WTC11 (cell line): Measurements from ENCODE around the gene TFAP2E. TPM values are rescaled to one million over a fixed set of nuclear protein-coding genes. Genes with fewer than 3 reads are reported as not detected.

Experiments
- ATAC-seq: fragments of 200-7000 bp; cut with Tn5 transposase; 2 replicates; pipeline ENCODE4 v1.10.0; 2021; ENCODE audit warnings: mild to moderate bottlenecking, moderate library complexity
- CTCF ChIA-PET: fragments of 300-600 bp; sonication (Branson Sonifier 250); formaldehyde crosslinking; loops from one replicate; lab custom pipeline; 2021; ENCODE audit warnings: antibody characterized with exemption; lab: Charles Lee
- POLR2A ChIA-PET: fragments of 350-600 bp; sonication (Branson Sonifier 250); formaldehyde crosslinking; loops from one replicate; lab custom pipeline; 2021; ENCODE audit warnings: antibody characterized with exemption; lab: Charles Lee
- DNase-seq: peaks from one replicate; pipeline ENCODE4 v3.0.0; 2021; ENCODE audit warnings: low spot score
- H3K27ac Mint-ChIP-seq: 2 replicates; pipeline ENCODE4 v1.8.0; 2021; ENCODE audit warnings: mixed read lengths
- H3K27me3 Mint-ChIP-seq: 2 replicates; pipeline ENCODE4 v1.8.0; 2021; ENCODE audit warnings: low read depth, mild to moderate bottlenecking, moderate library complexity, mixed read lengths
- H3K36me3 Mint-ChIP-seq: 2 replicates; pipeline ENCODE4 v1.8.0; 2021; ENCODE audit warnings: mixed read lengths
- H3K4me1 Mint-ChIP-seq: 2 replicates; pipeline ENCODE4 v1.8.0; 2022; ENCODE audit warnings: mixed read lengths
- H3K4me3 Mint-ChIP-seq: 2 replicates; pipeline ENCODE4 v1.8.0; 2021; ENCODE audit warnings: mild to moderate bottlenecking, moderate library complexity, mixed read lengths
- H3K9me3 Mint-ChIP-seq: 2 replicates; pipeline ENCODE4 v1.8.0; 2021; ENCODE audit warnings: mixed read lengths
- FOXJ3 ChIP-seq: sonication (generic); formaldehyde crosslinking; IDR thresholded peaks from 2 replicates; pipeline ENCODE4 v1.9.0; 2021; ENCODE audit warnings: missing genetic modification reagents, mild to moderate bottlenecking, borderline replicate concordance
- GABPB1 ChIP-seq: sonication (generic); formaldehyde crosslinking; IDR thresholded peaks from 2 replicates; pipeline ENCODE4 v1.8.1; 2023; ENCODE audit warnings: mild to moderate bottlenecking, missing genetic modification reagents
- GRHL2 ChIP-seq: fragments of 250-450 bp; sonication (Bioruptor Pico); IDR thresholded peaks from 2 replicates; pipeline ENCODE4 v1.8.0; 2022; ENCODE audit warnings: mild to moderate bottlenecking, moderate library complexity; ENCODE audit not compliant: insufficient replicate concordance, severe bottlenecking
- HMGA2 ChIP-seq: fragments of 250-450 bp; sonication (Bioruptor Pico); IDR thresholded peaks from 2 replicates; pipeline ENCODE4 v1.4.0; 2021; ENCODE audit warnings: mild to moderate bottlenecking, moderate library complexity
- IRF2 ChIP-seq: sonication (generic); formaldehyde crosslinking; IDR thresholded peaks from 2 replicates; pipeline ENCODE4 v1.8.0; 2022; ENCODE audit warnings: low read depth, missing genetic modification reagents, borderline replicate concordance
- JUN ChIP-seq: sonication (generic); formaldehyde crosslinking; IDR thresholded peaks from 2 replicates; pipeline ENCODE4 v1.8.0; 2023; ENCODE audit warnings: mild to moderate bottlenecking, missing genetic modification reagents
- MXD4 ChIP-seq: fragments of 250-450 bp; sonication (Bioruptor Pico); IDR thresholded peaks from 2 replicates; pipeline ENCODE4 v1.8.0; 2021; ENCODE audit warnings: mild to moderate bottlenecking, moderate library complexity, borderline replicate concordance
- OVOL2 ChIP-seq: fragments of 250-450 bp; sonication (Bioruptor Pico); IDR thresholded peaks from 2 replicates; pipeline ENCODE4 v1.9.0; 2021; ENCODE audit warnings: mild to moderate bottlenecking, borderline replicate concordance
- PRRX2 ChIP-seq: fragments of 250-450 bp; sonication (Bioruptor Pico); IDR thresholded peaks from 2 replicates; pipeline ENCODE4 v1.8.0; 2021; ENCODE audit warnings: mild to moderate bottlenecking
- SMAD3 ChIP-seq: sonication (generic); formaldehyde crosslinking; IDR thresholded peaks from 2 replicates; pipeline ENCODE4 v1.8.0; 2022; ENCODE audit warnings: missing genetic modification reagents, mild to moderate bottlenecking, borderline replicate concordance
- ZBTB21 ChIP-seq: sonication (generic); formaldehyde crosslinking; IDR thresholded peaks from 2 replicates; pipeline ENCODE4 v1.8.1; 2023; ENCODE audit warnings: mild to moderate bottlenecking, missing genetic modification reagents, borderline replicate concordance
- ZNF138 ChIP-seq: sonication (generic); formaldehyde crosslinking; conservative IDR thresholded peaks from 2 replicates; pipeline ENCODE4 v1.8.1; 2022; ENCODE audit warnings: mild to moderate bottlenecking, moderate library complexity, missing genetic modification reagents
- ZNF263 ChIP-seq: sonication (generic); formaldehyde crosslinking; IDR thresholded peaks from 2 replicates; pipeline ENCODE4 v1.8.1; 2022; ENCODE audit warnings: low read depth, mild to moderate bottlenecking, moderate library complexity, missing genetic modification reagents
- total RNA-seq: library from RNA; stranded (reverse); gene quantifications from 3 replicates; pipeline ENCODE4 v1.2.3, GENCODE V29; 2021
- TF ChIP-seq, protein P1 (sequence below): sonication (generic); formaldehyde crosslinking; IDR thresholded peaks from 2 replicates; pipeline ENCODE4 v1.8.0; 2023; ENCODE audit warnings: missing genetic modification reagents, mild to moderate bottlenecking, borderline replicate concordance
- TF ChIP-seq, protein P2 (sequence below): fragments of 250-450 bp; sonication (Bioruptor Pico); IDR thresholded peaks from 2 replicates; pipeline ENCODE4 v2.1.2; 2022; ENCODE audit warnings: mild to moderate bottlenecking, moderate library complexity
- TF ChIP-seq, protein P3 (sequence below): sonication (generic); formaldehyde crosslinking; IDR thresholded peaks from 2 replicates; pipeline ENCODE4 v1.8.1; 2023; ENCODE audit warnings: mild to moderate bottlenecking, missing genetic modification reagents, moderate library complexity
- TF ChIP-seq, protein P4 (sequence below): sonication (generic); formaldehyde crosslinking; IDR thresholded peaks from 2 replicates; pipeline ENCODE4 v1.8.1; 2022; ENCODE audit warnings: low read depth, missing genetic modification reagents, borderline replicate concordance
- TF ChIP-seq, protein P5 (sequence below): sonication (generic); formaldehyde crosslinking; conservative IDR thresholded peaks from 2 replicates; pipeline ENCODE4 v1.8.1; 2023; ENCODE audit warnings: mild to moderate bottlenecking, low read depth, missing genetic modification reagents, moderate library complexity
- TF ChIP-seq, protein P6 (sequence below): fragments of 250-450 bp; sonication (Bioruptor Pico); IDR thresholded peaks from 2 replicates; pipeline ENCODE4 v1.9.0; 2021; ENCODE audit warnings: mild to moderate bottlenecking

Gene TFAP2E
- total RNA-seq, 1 experiment from 2014 or later, result 1.7 TPM

DNA sequence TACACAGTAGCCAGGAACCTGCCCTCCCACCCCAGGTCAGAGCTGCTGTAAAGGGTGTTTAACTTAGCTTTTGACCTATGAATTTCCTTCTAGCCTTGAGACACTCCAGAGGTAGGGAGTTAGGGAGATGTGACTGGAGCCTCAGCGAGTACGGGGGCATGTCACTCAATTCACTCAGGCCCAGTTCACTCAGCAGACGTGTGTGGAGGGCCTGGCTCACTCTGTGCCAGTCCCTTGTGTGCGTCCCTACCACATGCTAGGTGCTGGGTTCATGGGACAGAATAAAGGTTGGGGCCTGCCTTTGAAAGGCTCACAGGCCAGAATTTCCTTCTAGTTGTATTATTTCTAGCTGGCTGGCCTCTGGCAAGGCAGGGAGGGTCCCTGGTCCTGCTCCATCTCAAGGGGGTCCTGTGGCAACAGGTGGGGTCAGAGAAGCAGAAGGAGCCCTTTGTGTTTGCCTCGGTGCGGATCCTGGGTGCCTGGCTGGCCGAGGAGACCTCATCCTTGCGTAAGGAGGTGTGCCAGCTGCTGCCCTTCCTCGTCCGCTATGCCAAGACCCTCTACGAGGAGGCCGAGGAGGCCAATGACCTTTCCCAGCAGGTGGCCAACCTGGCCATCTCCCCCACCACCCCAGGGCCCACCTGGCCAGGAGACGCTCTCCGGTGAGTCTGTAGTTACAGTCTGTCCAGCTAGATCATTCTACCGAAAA lies 11.0 kb upstream of the TFAP2E start:
- Mint-ChIP-seq H3K9me3 (no peaks in the 10 kb centered on the region), H3K27me3 (no peaks in the 10 kb centered on the region), H3K36me3 (peaks cover 30% of the 10 kb centered on the region), H3K4me1 (peaks cover 5% of the 10 kb centered on the region), H3K27ac (no peak overlapping the region), H3K4me3 (no peak overlapping the region)
- ATAC-seq (no peak), DNase-seq (no peak)
- TF ChIP-seq, protein P1, sequence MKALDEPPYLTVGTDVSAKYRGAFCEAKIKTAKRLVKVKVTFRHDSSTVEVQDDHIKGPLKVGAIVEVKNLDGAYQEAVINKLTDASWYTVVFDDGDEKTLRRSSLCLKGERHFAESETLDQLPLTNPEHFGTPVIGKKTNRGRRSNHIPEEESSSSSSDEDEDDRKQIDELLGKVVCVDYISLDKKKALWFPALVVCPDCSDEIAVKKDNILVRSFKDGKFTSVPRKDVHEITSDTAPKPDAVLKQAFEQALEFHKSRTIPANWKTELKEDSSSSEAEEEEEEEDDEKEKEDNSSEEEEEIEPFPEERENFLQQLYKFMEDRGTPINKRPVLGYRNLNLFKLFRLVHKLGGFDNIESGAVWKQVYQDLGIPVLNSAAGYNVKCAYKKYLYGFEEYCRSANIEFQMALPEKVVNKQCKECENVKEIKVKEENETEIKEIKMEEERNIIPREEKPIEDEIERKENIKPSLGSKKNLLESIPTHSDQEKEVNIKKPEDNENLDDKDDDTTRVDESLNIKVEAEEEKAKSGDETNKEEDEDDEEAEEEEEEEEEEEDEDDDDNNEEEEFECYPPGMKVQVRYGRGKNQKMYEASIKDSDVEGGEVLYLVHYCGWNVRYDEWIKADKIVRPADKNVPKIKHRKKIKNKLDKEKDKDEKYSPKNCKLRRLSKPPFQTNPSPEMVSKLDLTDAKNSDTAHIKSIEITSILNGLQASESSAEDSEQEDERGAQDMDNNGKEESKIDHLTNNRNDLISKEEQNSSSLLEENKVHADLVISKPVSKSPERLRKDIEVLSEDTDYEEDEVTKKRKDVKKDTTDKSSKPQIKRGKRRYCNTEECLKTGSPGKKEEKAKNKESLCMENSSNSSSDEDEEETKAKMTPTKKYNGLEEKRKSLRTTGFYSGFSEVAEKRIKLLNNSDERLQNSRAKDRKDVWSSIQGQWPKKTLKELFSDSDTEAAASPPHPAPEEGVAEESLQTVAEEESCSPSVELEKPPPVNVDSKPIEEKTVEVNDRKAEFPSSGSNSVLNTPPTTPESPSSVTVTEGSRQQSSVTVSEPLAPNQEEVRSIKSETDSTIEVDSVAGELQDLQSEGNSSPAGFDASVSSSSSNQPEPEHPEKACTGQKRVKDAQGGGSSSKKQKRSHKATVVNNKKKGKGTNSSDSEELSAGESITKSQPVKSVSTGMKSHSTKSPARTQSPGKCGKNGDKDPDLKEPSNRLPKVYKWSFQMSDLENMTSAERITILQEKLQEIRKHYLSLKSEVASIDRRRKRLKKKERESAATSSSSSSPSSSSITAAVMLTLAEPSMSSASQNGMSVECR, result no peak
- TF ChIP-seq OVOL2 (CRISPR knock-in tag), result no peak
- TF ChIP-seq HMGA2 (CRISPR knock-in tag), result no peak
- TF ChIP-seq FOXJ3, result no peak
- TF ChIP-seq IRF2 (CRISPR knock-in tag), result no peak
- no peak for TF ChIP-seq ZNF263 (CRISPR knock-in tag)
- ChIA-PET CTCF (interaction anchor here (1.2 kb wide), 1 partner anchor 111 kb away, joined by 5 read pairs; no protein-coding TSS in a partner anchor), POLR2A (no interaction called here)

DNA sequence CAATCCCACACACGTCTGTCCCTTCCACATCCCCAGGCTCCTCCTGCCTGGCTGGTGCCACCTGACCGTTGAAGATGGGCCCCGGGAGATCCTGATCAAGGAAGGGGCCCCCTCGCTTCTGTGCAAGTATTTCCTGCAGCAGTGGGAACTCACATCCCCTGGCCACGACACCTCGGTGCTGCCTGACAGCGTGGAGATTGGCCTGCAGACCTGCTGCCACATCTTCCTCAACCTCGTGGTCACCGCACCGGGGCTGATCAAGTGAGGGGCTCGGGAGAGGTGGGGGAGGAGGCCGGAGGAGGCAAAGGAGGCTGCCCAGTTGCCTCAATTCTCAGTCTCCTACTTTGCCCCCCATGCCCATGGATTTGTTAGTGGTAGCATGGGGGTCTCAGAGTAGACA lies 9.9 kb upstream of the TFAP2E start:
- H3K9me3 Mint-ChIP-seq, result no peaks in the 10 kb centered on the region
- peaks cover 9% of the 10 kb centered on the region for H3K4me1 Mint-ChIP-seq
- H3K36me3 Mint-ChIP-seq, result peaks cover 30% of the 10 kb centered on the region
- ATAC-seq, result no peak
- H3K4me3 Mint-ChIP-seq, result no peak overlapping the region
- ChIA-PET CTCF (no interaction called here), POLR2A (no interaction called here)
- H3K27ac Mint-ChIP-seq, result no peak overlapping the region
- H3K27me3 Mint-ChIP-seq, result no peaks in the 10 kb centered on the region; the same call in 1 of the 2 replicates
- no peak for DNase-seq
- TF ChIP-seq GRHL2 (CRISPR knock-in tag) (no peak), JUN (CRISPR knock-in tag) (no peak), MXD4 (CRISPR knock-in tag) (no peak), GABPB1 (CRISPR knock-in tag) (no peak), PRRX2 (no peak), ZBTB21 (CRISPR knock-in tag) (no peak), SMAD3 (CRISPR knock-in tag) (no peak), ZNF138 (no peak)
- TF ChIP-seq, protein P2, sequence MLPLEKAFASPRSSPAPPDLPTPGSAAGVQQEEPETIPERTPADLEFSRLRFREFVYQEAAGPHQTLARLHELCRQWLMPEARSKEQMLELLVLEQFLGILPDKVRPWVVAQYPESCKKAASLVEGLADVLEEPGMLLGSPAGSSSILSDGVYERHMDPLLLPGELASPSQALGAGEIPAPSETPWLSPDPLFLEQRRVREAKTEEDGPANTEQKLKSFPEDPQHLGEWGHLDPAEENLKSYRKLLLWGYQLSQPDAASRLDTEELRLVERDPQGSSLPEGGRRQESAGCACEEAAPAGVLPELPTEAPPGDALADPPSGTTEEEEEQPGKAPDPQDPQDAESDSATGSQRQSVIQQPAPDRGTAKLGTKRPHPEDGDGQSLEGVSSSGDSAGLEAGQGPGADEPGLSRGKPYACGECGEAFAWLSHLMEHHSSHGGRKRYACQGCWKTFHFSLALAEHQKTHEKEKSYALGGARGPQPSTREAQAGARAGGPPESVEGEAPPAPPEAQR (CRISPR knock-in tag), result no peak
- TF ChIP-seq, protein P3, sequence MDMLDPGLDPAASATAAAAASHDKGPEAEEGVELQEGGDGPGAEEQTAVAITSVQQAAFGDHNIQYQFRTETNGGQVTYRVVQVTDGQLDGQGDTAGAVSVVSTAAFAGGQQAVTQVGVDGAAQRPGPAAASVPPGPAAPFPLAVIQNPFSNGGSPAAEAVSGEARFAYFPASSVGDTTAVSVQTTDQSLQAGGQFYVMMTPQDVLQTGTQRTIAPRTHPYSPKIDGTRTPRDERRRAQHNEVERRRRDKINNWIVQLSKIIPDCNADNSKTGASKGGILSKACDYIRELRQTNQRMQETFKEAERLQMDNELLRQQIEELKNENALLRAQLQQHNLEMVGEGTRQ (CRISPR knock-in tag), result no peak
- TF ChIP-seq, protein P4, sequence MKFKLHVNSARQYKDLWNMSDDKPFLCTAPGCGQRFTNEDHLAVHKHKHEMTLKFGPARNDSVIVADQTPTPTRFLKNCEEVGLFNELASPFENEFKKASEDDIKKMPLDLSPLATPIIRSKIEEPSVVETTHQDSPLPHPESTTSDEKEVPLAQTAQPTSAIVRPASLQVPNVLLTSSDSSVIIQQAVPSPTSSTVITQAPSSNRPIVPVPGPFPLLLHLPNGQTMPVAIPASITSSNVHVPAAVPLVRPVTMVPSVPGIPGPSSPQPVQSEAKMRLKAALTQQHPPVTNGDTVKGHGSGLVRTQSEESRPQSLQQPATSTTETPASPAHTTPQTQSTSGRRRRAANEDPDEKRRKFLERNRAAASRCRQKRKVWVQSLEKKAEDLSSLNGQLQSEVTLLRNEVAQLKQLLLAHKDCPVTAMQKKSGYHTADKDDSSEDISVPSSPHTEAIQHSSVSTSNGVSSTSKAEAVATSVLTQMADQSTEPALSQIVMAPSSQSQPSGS, result no peak
- TF ChIP-seq, protein P5, sequence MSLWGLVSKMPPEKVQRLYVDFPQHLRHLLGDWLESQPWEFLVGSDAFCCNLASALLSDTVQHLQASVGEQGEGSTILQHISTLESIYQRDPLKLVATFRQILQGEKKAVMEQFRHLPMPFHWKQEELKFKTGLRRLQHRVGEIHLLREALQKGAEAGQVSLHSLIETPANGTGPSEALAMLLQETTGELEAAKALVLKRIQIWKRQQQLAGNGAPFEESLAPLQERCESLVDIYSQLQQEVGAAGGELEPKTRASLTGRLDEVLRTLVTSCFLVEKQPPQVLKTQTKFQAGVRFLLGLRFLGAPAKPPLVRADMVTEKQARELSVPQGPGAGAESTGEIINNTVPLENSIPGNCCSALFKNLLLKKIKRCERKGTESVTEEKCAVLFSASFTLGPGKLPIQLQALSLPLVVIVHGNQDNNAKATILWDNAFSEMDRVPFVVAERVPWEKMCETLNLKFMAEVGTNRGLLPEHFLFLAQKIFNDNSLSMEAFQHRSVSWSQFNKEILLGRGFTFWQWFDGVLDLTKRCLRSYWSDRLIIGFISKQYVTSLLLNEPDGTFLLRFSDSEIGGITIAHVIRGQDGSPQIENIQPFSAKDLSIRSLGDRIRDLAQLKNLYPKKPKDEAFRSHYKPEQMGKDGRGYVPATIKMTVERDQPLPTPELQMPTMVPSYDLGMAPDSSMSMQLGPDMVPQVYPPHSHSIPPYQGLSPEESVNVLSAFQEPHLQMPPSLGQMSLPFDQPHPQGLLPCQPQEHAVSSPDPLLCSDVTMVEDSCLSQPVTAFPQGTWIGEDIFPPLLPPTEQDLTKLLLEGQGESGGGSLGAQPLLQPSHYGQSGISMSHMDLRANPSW (CRISPR knock-in tag), result no peak
- TF ChIP-seq, protein P6, sequence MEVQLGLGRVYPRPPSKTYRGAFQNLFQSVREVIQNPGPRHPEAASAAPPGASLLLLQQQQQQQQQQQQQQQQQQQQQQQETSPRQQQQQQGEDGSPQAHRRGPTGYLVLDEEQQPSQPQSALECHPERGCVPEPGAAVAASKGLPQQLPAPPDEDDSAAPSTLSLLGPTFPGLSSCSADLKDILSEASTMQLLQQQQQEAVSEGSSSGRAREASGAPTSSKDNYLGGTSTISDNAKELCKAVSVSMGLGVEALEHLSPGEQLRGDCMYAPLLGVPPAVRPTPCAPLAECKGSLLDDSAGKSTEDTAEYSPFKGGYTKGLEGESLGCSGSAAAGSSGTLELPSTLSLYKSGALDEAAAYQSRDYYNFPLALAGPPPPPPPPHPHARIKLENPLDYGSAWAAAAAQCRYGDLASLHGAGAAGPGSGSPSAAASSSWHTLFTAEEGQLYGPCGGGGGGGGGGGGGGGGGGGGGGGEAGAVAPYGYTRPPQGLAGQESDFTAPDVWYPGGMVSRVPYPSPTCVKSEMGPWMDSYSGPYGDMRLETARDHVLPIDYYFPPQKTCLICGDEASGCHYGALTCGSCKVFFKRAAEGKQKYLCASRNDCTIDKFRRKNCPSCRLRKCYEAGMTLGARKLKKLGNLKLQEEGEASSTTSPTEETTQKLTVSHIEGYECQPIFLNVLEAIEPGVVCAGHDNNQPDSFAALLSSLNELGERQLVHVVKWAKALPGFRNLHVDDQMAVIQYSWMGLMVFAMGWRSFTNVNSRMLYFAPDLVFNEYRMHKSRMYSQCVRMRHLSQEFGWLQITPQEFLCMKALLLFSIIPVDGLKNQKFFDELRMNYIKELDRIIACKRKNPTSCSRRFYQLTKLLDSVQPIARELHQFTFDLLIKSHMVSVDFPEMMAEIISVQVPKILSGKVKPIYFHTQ (CRISPR knock-in tag), result no peak
